Right atrium auricular region (tissue), 2 donors: Measurements from ENCODE around the gene DNAJC7. TPM values are rescaled to one million over a fixed set of nuclear protein-coding genes. Genes with fewer than 3 reads are reported as not detected.
A peak's percentile ranks its signal among the peaks of the same experiment; 100 is the strongest.

ENCODE experiments used
- DNase-seq: peaks from one replicate; pipeline ENCODE4 v3.0.0-alpha.2; 2019; ENCODE audit warnings: low spot score
- H3K27ac ChIP-seq, 2 donors: fragments of 200-600 bp; sonication (generic); 1 replicate in 1 of 2; 2 replicates in 1 of 2; pipeline ENCODE4 v1.5.1; 2016 to 2019
- H3K27me3 ChIP-seq, 2 donors: fragments of 200-600 bp; sonication (generic); one replicate each; pipeline versions ENCODE4 v1.5.1 to v1.6.0; 2017 to 2019
- H3K36me3 ChIP-seq: fragments of 200-600 bp; sonication (generic); one replicate; pipeline ENCODE4 v1.5.1; 2016
- H3K4me1 ChIP-seq, 2 donors: fragments of 200-600 bp; sonication (generic); one replicate each; pipeline versions ENCODE4 v1.5.1 to v1.6.0; 2017 to 2019
- H3K4me3 ChIP-seq, 2 donors: fragments of 200-600 bp; sonication (generic); 1 replicate in 1 of 2; 2 replicates in 1 of 2; pipeline ENCODE4 v1.5.1; 2017 to 2019; ENCODE audit warnings: mild to moderate bottlenecking in 1 of 2, moderate library complexity in 1 of 2
- H3K9me3 ChIP-seq, 2 donors: fragments of 200-600 bp; sonication (generic); one replicate each; pipeline ENCODE4 v1.5.1; 2019
- CTCF ChIP-seq, 2 donors: fragments of 200-600 bp; sonication (generic); IDR thresholded peaks; one replicate each; pipeline ENCODE4 v1.5.1; 2019; ENCODE audit warnings: antibody characterized with exemption in 2 of 2
- total RNA-seq, 2 donors: library from RNA; depleted of rRNA; stranded (reverse); fragments of >200 nt; gene quantifications; one replicate each; pipeline ENCODE4 v1.1.0, GENCODE V29; 2016

DNAJC7 gene
- total RNA-seq, 2 donors from 2014 or later = 42.7 to 47.1 TPM

GRCh38 chr17:41930009-41930832, 87.0 kb downstream of the DNAJC7 start, which contains the start of gene ODAD4:
Gene ODAD4 (plus strand): TSS chr17:41930617. CDS start chr17:41930724, 107 bp downstream.
- Histone ChIP-seq H3K27ac (peak within 1 kb of the TSS; percentile 76 to 83), H3K9me3 (no peaks in the 10 kb centered on the region), H3K36me3 (no peaks in the 10 kb centered on the region), H3K4me1 (no peaks in the 10 kb centered on the region), H3K4me3 (peak within 1 kb of the TSS; percentile 42 to 52), H3K27me3 (no peaks in the 10 kb centered on the region)
- DNase-seq = peak; percentile 98
- peak in 1 of 2 donors; percentile 62 for TF ChIP-seq CTCF (IDR thresholded peaks at IDR 0.05)

GRCh38 chr17:41928693-41929251, 88.5 kb downstream of the DNAJC7 start:
- no peaks in the 10 kb centered on the region for H3K9me3 ChIP-seq
- no peak for DNase-seq
- H3K4me3 ChIP-seq = no peak overlapping the region
- TF ChIP-seq CTCF (IDR thresholded peaks at IDR 0.05) = no peak
- H3K27ac ChIP-seq = no peak overlapping the region
- no peaks in the 10 kb centered on the region for H3K4me1 ChIP-seq
- H3K27me3 ChIP-seq = no peaks in the 10 kb centered on the region
- no peaks in the 10 kb centered on the region for H3K36me3 ChIP-seq

Other genes with a start within 250 kb of the DNAJC7 start
- 100 to 1,000 TPM; 234 to 256 TPM for gene JUP, start 230.7 kb downstream of the DNAJC7 start, total RNA-seq
- gene P3H4, start 205.5 kb downstream of the DNAJC7 start, total RNA-seq = 10 to 100 TPM; 15.4 to 16.2 TPM
- gene FKBP10, start 204.4 kb downstream of the DNAJC7 start, total RNA-seq = 10 to 100 TPM; 24.7 to 35.1 TPM
- gene NT5C3B, start 181.2 kb downstream of the DNAJC7 start, total RNA-seq = 10 to 100 TPM; 27.1 to 43.3 TPM
- not detected for gene KLHL10, start 179.6 kb downstream of the DNAJC7 start, total RNA-seq
- 1 to 10 TPM; 6.9 to 8.7 TPM for gene KLHL11, start 152.0 kb downstream of the DNAJC7 start, total RNA-seq
- gene ACLY, start 98.5 kb downstream of the DNAJC7 start, total RNA-seq = 10 to 100 TPM; 31.7 to 42.2 TPM
- under 1 TPM; 0.43 to 0.56 TPM for gene ODAD4, start 86.8 kb downstream of the DNAJC7 start, total RNA-seq
- 10 to 100 TPM; 23.1 to 29.5 TPM for gene CNP, start 50.6 kb downstream of the DNAJC7 start, total RNA-seq
- gene NKIRAS2, start 2.7 kb upstream of the DNAJC7 start, total RNA-seq = 10 to 100 TPM; 64.8 to 69.8 TPM
- under 1 TPM; 0.74 to 0.94 TPM for gene C17orf113, start 33.2 kb upstream of the DNAJC7 start, total RNA-seq
- not detected for gene ZNF385C, start 81.0 kb upstream of the DNAJC7 start, total RNA-seq
- gene DHX58, start 95.3 kb upstream of the DNAJC7 start, total RNA-seq = 1 to 10 TPM; 3.5 to 4.3 TPM
- gene KAT2A, start 103.9 kb upstream of the DNAJC7 start, total RNA-seq = 10 to 100 TPM; 11.3 to 11.4 TPM
- gene HSPB9, start 105.4 kb upstream of the DNAJC7 start, total RNA-seq = not detected
- gene RAB5C, start 137.6 kb upstream of the DNAJC7 start, total RNA-seq = 10 to 100 TPM; 39.9 to 92.6 TPM
- under 1 TPM; 0.15 to 0.35 TPM for gene KCNH4, start 163.7 kb upstream of the DNAJC7 start, total RNA-seq
- not detected for gene HCRT, start 168.0 kb upstream of the DNAJC7 start, total RNA-seq
- gene GHDC, start 177.1 kb upstream of the DNAJC7 start, total RNA-seq = 10 to 100 TPM; 13.1 to 19.3 TPM